ENCODE results near the gene TRAPPC2.
"Not testable (repeated sequence)": the region's sequence is repeated elsewhere in the genome, so short reads cannot be mapped to it uniquely, and the experiment has no call there.

Gene TRAPPC2

DNA sequence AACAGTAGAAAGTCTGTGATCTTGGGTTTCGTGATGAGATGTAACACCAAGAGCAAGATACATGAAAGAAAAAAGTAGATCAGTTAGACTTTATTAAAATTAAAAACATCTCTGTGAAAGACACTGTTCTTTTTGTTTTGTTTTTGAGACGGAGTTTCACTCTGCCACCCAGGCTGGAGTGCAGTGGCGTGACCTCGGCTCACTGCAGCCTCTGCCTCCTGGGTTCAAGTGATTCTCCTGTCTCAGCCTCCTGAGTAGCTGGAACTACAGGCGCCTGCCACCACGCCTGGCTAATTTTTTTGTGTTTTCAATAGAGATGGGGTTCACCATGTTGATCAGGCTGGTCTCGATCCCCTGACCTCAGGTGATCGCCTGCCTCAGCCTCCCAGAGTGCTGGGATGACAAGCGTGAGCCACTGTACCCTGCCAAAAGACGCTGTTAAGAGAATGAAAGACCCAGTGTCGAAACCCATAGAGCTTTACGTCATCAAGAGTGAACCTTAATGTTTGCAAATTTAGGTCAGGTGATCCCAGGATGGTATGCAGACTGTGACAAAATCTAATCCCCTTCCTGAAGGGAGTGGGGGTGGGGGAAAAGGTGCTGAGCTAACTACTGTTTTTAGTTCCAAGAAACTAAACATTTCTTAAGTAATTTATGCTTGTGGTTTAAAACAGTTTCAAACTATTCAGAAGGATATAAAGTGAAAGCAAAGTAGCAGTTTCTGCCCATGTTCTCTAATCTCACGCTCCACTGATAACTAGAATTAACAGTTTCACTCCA is 8.2 kb upstream of the TRAPPC2 start:
- peak; percentile 74 for DNase-seq

DNA sequence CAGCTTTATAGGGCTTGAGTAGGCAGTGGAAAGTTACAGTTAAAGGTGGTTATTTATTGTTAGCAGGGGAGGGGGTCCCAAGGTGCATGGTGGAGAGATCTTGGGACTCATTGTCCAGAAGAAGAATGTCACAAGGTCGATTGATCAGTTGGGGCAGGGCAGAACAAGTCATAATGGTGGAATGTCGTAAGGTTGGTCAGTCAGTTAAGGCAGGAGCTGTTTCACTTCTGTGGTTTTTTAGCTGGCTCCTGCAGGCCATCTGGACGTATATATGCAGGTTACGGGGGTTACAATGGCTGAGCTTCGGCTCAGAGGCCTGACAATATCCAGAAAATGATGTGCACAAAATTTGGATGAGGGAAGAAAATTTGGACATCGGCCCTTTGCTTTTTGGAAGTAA is 7.3 kb upstream of the TRAPPC2 start:
- no peak for DNase-seq

DNA sequence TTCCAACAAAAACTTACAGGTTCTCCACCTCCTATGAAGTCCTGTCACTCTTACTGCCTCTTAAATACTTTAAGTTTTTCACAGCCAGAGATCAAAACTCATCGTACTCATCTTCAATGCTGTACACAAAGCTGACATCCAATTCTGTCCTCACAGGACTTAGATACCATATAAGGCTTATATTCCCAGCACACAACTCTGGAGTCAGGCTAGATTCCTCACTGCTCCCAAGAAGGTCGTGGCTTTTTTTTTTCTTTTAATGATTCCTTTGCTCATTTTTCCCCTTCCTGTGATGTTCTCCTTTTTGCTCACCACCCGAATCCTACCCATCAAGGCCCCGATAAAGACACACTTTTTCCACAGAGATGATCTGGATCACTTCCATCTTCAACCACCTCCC is 914 bp downstream of the TRAPPC2 start:
- no peak for DNase-seq

DNA sequence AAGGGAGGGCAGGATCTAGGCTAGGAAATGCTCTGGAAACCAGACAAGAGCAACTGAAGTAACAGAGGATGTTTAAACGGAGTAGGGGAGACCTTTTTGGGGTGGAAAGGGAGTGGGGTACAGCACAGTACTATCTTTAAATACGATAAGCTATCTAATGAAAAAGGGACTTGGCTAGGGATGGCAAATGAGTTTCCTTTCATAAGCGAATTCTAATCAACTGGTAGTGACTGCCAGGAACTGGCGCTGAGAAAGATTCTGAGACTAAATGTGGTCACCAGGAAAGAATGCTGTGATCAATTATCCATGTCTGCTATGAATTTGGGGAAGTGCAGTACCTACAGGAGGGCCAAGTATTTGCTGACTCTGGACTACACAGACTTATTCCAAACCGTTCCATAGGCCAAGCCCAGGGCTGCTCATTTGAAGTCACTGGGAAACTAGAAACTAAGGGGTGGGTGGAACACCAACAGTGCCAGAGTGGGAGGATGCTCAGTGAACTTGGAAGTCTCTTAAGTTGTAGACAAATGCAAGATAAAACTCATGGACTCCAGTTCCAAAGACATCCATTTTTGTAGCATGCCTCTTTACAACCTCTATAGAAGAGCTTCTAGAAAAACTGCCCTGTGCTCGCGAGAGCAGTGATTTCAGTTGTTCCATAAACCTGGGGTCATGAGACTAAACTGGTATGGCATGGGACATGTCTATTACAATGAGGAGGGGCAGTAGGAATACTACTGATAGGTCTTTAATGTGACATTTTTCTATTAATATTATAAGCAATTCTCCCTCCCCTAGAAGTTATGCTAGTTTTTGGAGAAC is 2.0 kb downstream of the TRAPPC2 start:
- no peak for DNase-seq

DNA sequence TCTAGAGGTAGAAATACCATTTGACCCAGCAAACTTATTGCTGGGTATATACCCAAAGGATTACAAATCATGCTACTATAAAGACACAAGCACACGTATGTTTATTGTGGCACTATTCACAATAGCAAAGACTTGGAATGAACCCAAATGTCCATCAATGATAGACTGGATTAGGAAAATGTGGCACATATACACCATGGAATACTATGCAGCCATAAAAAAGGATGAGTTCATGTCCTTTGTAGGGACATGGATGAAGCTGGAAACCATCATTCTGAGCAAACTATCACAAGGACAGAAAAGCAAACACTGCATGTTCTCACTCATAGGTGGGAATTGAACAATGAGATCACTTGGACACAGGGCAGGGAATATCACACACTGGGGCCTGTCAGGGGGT is 3.9 kb downstream of the TRAPPC2 start:
- DNase-seq = not testable (repeated sequence)

DNA sequence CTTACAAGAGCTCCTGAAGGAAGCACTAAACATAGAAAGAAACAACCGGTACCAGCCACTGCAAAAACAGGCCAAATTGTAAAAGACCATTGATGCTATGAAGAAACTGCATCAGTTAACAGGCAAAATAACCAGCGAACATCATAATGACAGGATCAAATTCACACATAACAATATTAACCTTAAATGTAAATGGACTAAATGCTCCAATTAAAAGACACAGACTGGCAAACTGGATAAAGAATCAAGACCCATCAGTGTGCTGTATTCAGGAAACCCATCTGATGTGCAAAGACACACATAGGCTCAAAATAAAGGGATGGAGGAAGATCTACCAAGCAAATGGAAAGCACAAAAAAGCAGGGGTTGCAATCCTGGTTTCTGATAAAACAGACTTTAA is 7.8 kb downstream of the TRAPPC2 start:
- DNase-seq = not testable (repeated sequence)

DNA sequence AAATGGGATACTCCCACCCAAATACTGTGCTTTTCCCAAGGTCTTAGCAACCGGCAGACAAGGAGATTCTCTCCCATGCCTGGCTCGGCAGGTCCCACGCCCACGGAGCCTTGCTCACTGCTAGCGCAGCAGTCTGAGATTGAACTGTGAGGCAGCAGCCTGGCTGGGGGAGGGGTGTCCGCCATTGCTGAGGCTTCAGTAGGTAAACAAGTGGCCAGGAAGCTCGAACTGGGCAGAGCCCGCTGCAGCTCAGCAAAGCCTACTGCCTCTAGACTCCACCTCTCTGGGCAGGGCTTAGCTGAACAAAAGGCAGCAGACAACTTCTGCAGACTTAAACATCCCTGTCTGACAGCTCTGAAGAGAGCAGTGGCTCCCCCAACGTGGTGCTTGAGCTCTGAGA is 9.5 kb downstream of the TRAPPC2 start:
- peak; percentile 73 for DNase-seq

DNA sequence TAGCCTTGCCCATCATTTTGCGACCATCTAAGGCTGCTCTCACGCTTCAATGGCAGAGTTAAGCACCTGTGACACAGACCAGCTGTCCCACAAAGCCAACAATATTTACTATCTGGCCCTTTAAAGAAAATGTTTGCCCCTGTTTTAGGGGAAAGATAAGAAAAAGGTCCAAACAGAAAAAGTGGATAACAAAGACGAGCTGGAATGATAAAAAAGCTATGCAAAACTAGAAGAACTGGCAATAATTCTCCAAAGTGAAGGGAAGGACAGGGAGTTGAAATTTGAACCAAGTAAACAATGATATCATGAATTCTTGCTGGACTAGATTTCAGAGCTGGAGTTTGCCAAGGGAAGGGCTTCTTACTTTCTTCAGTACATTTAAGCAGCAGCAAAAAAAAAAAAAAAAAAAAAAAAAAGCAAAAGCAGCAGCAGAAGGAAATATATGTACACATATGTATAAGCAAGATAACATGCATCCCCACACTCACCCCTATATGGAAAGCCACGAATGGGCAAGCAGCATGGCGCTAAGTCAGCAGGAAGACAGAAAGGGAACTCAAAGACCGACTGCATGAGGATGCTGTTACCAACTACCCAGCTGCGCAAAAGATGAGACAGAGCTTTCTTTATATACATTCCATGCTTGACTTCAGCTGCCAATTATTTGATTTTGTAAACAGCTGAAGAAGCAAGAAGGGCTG is 12.5 kb downstream of the TRAPPC2 start:
- no peak for DNase-seq

DNA sequence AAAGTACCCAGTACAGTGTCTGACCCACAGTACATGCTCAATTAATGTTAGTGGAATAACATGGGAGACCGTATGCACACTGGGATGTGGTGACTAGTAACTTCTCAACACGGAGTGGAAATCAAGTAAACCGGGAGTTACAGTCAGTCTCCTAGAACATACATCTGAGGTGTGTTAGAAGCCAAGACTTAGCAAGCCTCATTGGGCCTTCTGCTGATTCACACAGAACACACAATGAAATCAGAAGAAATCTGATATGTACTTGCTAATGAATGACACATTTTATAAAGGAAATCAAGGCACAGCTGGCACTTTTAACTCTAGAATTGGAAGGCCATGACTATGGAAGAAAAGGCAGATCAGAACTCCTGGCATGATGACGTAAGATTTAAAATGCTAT is 13.0 kb downstream of the TRAPPC2 start:
- no peak for DNase-seq

DNA sequence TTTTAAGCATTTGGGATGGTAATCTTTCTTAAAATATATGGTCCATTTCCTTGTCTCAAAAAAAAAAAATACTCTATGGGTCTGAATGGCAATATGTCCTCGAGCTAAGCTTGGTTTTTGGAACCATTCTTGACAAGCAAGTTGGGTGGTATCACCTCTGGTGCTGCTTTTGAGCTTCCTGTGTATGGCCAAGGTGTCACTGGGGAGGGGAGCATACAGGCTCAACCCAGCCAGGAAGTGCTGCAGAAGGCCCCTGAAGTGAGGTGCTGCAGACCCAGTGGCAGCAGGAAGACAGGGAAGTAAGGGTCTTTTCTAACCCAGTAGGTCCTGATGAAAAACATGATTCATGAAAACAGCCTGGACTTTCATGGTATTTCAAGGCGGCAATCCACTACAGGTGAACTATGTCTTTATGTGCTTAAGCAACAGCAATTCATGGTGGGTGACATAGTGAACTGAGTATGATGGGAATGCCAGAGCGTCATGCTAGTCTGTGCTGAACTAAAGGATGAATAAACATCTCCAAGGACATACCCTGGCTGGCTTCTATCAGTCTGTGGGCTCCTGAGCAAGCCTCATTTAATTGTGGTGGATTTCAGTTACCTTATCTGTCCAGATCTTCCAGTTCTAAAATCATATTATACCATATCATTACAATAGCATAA is 15.1 kb downstream of the TRAPPC2 start:
- peak; percentile 50 for DNase-seq

DNA sequence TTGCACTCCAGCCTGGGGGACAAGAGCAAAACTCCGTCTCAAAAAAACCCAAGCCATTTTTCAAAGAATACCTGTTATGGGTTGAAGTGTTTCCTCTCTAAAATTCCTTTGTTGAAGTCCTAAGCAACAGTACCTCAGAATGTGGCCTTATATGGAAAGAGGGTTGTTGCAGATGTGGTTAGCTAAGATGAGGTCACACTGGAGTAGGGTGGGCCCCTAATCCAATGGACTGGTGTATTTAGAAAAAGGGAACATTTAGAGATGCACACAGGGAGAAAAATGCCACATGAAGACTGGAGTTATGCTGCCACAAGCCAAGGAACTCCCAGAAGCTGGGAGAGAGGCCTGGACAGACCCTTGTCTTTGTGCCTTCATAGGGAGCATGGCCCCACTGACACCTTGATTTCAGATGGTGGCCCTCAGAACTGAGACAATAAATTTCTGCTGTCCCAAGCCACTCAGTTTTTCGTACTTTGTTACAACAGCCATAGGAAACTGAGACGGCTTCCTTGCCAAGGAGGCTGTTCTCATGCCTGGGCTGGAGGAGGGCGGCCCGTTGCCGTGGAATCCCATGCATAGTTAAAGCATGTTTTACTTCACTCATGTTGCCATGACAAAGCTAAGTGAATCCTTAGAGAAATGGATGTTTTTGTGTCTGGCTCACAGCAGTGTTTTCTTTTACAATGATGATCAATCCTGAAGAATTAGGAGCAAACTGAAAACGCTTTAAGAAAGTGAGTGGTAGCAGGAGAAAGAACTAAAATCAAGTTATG is 16.5 kb downstream of the TRAPPC2 start:
- DNase-seq = no peak

DNA sequence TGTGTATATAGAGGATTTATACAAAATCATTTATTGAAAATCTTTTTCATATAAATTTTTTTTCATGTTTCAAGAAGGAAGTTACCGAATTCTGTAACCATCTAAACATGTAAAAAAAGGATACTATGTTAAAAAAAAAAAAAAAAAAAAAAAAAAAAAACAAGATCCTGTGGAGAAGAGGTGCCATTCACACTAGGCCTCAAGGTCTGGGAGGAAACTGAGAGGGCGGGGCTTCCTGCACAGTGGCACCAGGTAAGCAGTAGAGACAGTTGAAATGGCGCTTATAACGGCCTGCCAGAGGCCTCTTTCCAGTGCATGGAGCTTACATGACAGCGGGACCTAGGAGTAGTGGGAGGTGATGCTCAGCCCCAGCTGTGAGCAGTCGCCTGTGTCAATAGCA is 17.5 kb downstream of the TRAPPC2 start:
- peak; percentile 73 for DNase-seq

DNA sequence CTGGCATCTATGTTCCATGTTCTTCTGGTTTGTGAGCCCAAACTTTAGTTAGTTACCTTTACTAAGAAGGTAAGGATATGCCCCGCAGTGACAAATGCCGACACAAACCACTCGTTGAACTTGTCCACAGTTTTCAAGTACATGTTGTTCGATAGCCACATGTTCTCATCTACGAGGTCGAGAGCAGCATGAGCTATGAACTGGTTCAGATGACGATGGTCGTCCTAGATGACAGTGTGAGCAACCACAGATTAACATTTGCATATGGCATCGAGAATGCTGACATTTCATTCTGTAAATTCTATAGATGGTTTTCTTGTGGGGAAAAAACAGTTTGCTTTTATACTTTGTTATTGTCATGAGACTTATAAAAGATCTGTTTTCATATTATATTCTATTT is 18.0 kb downstream of the TRAPPC2 start:
- peak; percentile 23 for DNase-seq

DNA sequence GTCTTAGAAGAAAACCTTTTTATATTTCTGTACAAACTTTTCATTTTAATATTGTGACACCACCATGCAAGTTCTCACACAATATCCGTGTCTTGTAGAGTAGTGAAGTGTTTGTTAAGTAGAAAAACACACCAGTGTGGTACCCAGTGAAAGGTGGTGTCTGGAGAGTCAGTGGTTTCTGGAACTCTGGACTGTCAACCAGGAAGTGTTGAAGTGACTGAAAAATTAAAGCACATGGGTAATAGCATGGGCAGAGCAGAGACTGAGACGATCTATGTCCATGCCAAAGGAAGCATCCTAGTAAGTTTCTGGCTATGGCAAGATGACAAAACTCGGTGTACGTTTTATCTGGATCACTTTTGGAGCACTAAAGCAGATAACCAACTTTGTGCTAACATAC is 23.3 kb downstream of the TRAPPC2 start:
- DNase-seq = no peak

DNA sequence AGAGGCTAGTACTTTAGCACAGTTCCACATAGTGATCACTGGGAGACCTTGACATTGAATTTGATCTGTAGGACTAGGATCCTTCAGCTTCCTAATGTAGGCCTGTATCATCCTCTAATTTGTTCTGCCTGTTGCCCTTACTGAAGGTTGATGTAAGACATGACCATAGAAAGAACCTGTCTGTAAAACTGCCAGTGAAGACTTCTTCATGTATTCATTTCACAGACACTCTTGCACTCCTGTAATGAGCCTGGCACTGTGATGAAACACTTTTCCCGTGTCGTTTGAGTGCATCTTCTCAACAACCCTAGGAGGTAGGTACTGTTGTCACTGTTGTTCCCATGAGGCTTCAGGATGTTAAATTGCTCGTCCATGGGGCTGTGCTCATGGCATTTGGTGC is 30.8 kb downstream of the TRAPPC2 start:
- DNase-seq = no peak

DNA sequence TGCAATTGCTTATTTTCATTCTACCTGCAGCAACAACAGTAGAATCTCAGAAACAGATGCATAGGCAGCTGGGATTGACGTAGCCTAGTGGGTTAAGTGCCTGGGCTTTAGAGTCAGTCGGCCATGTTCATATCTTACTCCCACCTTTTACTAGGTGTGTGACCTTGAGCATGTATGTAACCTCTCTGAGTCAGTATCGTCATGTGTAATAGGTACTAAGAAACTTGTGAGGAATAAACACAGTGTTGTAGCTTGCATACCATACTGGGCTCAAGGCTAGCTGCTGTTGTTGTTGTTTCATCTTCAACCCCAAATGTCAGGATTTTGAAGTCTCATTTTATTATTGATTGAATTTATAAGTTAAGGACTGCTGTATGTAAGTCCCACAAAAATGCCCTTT is 31.3 kb downstream of the TRAPPC2 start:
- no peak for DNase-seq

DNA sequence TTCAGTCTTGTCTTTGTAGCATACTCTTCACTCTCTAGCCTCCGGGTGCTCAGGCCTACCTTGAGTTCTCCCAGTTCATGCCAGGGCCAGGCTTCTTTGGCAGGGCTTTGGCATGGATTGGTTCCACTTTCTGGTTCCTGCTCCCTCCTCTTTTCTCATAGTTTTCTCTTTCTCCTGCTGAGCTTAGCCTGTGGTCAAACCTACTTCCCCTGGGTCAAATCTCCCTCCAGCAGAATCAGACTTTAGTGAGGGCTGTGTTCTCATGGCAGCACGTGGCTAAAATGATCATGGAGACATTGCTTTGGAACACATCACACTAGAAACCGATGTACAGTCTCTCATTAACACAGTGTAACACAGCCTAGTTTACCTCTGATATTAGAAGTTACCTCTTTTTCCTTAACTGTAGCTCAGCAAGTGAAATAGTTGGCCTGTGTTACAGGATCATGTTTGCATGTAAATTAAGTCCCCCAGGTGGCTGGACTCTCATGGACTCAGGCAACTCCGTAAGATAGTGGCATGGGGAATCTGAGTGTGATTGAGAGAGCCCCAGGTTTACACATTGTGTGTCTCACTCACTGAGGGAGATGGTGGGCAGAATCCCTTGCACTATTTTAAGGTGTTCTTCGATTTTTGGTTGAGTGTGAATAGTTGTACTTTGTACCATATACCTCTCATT is 32.2 kb downstream of the TRAPPC2 start:
- DNase-seq = no peak

DNA sequence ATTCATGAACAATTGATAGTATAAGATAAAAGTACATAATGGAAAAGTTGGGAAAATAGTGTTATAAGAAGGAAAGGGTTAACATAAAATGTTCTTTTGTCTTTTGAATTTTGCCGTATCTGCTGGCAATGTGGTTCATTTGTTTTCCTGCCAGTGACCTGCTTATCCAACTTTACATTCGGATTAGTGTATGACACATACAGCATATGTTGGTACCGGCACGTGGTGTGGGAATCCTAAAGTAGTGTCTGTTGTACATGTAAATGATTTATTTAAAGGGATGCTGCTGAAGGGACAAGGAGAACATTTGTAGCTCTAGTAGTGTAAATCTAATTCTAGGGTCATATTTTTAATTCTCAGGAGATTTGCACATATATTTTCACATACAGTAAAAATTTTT is 34.0 kb downstream of the TRAPPC2 start:
- DNase-seq = no peak

DNA sequence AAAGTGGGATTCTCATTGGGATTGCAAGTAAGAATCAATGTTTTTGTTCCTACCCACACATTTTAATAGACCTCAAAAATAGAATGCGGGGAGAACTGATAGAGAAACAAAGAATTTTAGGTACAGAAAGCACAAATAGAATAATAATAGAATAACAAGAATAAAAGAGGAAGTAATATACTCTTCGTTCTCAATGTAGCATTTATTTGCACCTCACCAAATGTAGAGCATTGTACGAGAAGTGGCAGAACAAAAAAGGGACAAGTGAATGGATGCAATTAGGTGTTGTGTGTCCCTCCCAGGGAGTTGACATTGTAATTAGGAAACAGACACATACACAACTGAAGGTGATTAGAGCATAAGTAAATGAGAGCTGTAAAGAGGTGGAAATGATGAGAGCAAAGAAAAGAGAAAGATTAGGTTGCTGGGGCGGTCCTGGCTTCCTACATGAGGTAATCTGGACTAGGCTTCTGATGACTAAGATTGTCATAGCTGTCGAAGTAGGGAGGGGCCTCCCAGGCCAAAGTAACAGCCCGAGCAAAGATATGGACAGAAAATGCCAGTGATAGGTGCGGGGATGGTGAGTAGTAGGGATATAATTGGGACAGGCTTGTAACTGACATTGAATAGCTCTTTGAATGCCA is 35.1 kb downstream of the TRAPPC2 start:
- DNase-seq = no peak

DNA sequence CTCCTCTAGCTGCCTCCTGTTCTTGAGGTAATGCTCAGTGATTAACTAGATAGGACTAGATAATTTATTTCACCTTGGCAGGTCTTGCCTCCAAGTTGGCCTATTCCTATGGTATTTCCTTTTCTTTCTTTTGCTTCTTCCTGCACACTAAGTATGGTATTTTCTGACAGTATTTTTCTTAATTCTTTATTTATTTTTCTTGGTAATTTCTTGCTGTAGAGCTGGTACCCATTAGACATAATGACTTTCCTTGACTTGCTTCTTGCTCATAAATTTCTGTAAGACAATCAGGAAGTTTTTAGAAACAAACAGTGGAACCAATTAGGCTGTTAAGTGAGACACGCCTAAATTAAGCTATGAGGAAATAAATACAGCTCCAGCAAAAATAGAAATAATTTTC is 36.0 kb downstream of the TRAPPC2 start:
- no peak for DNase-seq

DNA sequence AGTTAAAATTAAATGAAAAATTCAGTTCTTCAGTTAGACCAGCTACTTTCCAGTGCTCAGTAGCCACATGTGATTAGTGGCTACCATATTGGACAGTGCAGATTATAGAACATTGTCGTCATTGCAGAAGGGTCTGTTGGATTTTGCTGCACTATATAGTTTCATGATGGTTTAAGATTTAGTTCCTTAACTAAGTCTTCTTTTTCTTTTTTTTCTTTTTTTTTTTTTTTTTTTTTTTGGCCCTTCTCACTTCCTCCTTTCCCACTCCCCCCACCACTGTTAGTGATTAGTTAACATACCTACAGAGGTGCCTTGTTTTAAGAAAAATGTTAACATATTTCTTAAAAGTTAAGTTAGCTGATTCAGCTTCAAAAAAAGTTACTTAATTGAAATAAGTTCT is 36.4 kb downstream of the TRAPPC2 start:
- no peak for DNase-seq
